ENCODE data around the gene IGSF23.

- TF ChIP-seq CTCF (IDR thresholded peaks at IDR 0.05) = no peak
- no peak for TF ChIP-seq EZH2 (IDR thresholded peaks at IDR 0.05; ENCODE audit: borderline replicate concordance, insufficient read depth, low read depth, low read length, poor library complexity, severe bottlenecking)
Measured at GRCh38 chr19:44634785-44635184, 21.4 kb downstream of the IGSF23 start.

All from B cell (primary cell).